GM12864 (cell line): ENCODE data around the gene TAX1BP3.

Source experiments
- DNase-seq: peaks from one replicate; pipeline ENCODE4 v3.0.0-alpha.2; 2011; ENCODE audit warnings: low read depth
- H3K4me3 ChIP-seq: 2 replicates; pipeline ENCODE4 v1.5.1; 2011; ENCODE audit warnings: mild to moderate bottlenecking, low read depth, low read length, control low read depth
- CTCF ChIP-seq: IDR thresholded peaks from 2 replicates; pipeline ENCODE4 v1.5.1; 2011; ENCODE audit warnings: low read depth, mild to moderate bottlenecking, moderate library complexity, low read length, control low read depth, inconsistent platforms; ENCODE audit errors: missing control alignments

The TAX1BP3 gene

GRCh38 chr17:3685174-3685573 is 16.8 kb upstream of the TAX1BP3 start:
- H3K4me3 ChIP-seq, result no peak overlapping the region
- DNase-seq, result no peak
- TF ChIP-seq CTCF, result no peak

DNA sequence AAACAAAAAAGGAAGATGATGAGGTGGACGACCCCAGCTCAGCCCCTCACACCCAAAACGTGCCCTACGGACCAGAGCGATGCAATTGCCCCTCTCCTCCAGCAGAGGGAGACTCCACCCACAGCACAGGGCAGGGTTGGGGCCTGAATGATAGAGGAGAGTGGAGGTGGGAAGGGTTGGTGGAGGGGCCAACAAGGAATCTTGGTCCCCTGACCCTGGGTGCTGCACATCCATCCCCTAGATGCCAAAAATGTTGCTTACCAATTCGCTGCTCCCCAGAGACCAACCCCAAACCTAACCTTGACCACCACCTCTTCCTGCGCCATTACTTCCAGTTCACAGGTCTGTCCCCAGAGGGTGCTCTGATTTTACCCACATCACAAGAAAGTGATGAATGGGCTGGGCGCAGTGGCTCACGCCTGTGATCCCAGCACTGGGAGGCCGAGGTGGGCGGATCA is 14.7 kb upstream of the TAX1BP3 start:
- peak; percentile 46 for DNase-seq
- peak; percentile 99 for TF ChIP-seq CTCF
- no peak overlapping the region for H3K4me3 ChIP-seq

DNA sequence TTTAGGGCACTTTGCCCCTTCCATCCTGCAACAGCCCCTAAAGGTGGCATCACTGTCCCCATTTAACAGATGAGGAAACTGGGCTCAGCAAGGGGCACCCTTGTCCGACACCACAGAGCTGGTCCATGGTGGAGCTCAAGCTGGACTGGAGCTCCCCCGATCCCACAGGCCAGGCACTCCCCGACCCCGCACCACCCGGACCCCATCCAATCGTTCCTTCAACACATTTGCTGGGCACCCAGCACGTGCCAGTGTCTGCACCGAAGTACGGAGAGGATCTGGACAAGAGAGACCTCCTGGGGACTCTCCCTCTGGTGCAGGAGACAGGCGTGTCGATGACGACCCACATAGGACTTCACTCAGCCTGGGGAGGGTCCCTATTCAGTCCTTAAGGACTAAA is 13.7 kb upstream of the TAX1BP3 start:
- no peak overlapping the region for H3K4me3 ChIP-seq
- TF ChIP-seq CTCF, result no peak
- DNase-seq, result no peak

GRCh38 chr17:3681565-3681964 is 13.2 kb upstream of the TAX1BP3 start:
- TF ChIP-seq CTCF, result no peak

DNA sequence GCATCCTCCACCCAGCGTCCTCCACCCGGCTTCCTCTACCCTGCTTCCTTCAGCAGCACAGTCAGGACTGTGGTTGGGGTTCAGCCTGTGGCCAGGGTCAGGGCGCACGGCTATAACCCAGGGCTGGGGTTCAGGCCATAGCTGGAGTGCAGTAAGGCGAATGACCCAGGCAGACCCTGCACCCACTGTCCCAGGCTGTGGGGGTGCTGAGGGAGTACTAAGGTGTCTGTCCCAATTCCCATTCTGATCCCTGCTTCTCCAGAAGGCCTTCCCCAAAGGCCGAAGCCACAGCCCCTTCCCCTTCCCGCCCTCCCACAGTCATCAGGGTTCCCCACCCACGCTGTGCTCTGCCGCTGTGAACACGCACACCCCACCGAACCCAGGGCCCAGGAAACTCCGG is 12.7 kb upstream of the TAX1BP3 start:
- no peak for TF ChIP-seq CTCF
- no peak overlapping the region for H3K4me3 ChIP-seq
- DNase-seq, result no peak

More at GRCh38 chr17:3681565-3681964, 13.2 kb upstream of the TAX1BP3 start:
- H3K4me3 ChIP-seq, result no peak overlapping the region
- no peak for DNase-seq

GRCh38 chr17:3679531-3680126 is 11.3 kb upstream of the TAX1BP3 start:
- H3K4me3 ChIP-seq, result no peak overlapping the region
- TF ChIP-seq CTCF, result no peak
- DNase-seq, result no peak
